ENCODE results near the gene ILF2.

ILF2 gene

DNA sequence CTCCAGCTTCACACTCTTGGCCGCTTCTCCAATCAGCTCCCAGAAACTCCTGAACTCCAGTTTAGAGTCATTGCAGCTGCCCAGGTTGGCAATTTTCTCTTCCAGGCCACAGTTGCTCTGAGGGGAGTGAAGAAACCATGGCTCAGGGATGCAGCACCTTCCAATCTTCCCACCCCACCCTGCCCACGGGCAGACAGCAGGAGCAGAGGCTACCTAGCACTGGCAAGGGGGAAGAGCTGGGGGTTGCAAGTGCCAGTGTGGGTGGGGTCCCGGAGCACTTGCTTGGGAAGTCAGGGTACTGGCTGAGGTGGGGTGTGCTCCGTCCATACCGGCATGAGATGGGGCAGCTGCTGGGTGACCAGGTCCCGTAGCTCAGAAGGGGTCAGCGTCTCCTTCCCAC lies 55.9 kb downstream of the ILF2 start:
- peak overlapping the region; percentile 58 for H3K4me2 ChIP-seq (ENCODE audit: low read length)
- H3K79me2 ChIP-seq: no peaks in the 10 kb centered on the region
- H3K36me3 ChIP-seq (ENCODE audit: control insufficient read depth, insufficient read depth, low read length): no peaks in the 10 kb centered on the region
- H3K27ac ChIP-seq: no peak overlapping the region
- no peak overlapping the region for H3K9ac ChIP-seq
- no peak overlapping the region for H2AFZ ChIP-seq
- peaks cover 22% of the 10 kb centered on the region for H3K4me1 ChIP-seq
- no peaks in the 10 kb centered on the region for H3K27me3 ChIP-seq (ENCODE audit: control insufficient read depth, insufficient read depth, low read length)
- TF ChIP-seq, protein P1, sequence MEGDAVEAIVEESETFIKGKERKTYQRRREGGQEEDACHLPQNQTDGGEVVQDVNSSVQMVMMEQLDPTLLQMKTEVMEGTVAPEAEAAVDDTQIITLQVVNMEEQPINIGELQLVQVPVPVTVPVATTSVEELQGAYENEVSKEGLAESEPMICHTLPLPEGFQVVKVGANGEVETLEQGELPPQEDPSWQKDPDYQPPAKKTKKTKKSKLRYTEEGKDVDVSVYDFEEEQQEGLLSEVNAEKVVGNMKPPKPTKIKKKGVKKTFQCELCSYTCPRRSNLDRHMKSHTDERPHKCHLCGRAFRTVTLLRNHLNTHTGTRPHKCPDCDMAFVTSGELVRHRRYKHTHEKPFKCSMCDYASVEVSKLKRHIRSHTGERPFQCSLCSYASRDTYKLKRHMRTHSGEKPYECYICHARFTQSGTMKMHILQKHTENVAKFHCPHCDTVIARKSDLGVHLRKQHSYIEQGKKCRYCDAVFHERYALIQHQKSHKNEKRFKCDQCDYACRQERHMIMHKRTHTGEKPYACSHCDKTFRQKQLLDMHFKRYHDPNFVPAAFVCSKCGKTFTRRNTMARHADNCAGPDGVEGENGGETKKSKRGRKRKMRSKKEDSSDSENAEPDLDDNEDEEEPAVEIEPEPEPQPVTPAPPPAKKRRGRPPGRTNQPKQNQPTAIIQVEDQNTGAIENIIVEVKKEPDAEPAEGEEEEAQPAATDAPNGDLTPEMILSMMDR (IDR thresholded peaks at IDR 0.05): no peak
- H3K9me3 ChIP-seq (ENCODE audit: control insufficient read depth, low read length): no peaks in the 10 kb centered on the region
- no peak overlapping the region for H3K4me3 ChIP-seq (ENCODE audit: low read depth, low read length)

DNA sequence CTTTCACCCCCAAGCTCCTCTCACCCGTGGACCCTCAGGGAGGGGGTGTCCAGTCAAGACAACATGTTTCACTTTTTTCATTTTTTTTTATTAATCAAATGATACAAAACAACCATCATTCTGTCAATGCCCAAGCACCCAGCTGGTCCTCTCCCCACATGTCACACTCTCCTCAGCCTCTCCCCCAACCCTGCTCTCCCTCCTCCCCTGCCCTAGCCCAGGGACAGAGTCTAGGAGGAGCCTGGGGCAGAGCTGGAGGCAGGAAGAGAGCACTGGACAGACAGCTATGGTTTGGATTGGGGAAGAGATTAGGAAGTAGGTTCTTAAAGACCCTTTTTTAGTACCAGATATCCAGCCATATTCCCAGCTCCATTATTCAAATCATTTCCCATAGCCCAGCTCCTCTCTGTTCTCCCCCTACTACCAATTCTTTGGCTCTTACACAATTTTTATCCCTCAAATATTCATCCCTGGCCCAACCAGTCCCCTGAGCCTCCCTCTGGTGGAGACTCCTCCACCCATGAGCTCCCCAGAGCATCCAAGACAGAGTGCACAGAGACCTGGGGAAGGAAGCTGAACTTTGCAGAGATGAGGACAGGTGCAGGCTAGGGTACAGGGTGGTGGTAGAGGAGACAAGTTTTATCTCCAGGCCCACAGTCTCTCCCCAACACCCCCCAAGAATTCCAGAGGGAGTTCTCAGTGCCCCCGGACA lies 56.4 kb downstream of the ILF2 start:
- peaks cover 28% of the 10 kb centered on the region for H3K4me1 ChIP-seq
- H3K27me3 ChIP-seq (ENCODE audit: control insufficient read depth, insufficient read depth, low read length): no peaks in the 10 kb centered on the region
- H3K4me3 ChIP-seq (ENCODE audit: low read depth, low read length): no peak overlapping the region
- H3K36me3 ChIP-seq (ENCODE audit: control insufficient read depth, insufficient read depth, low read length): no peaks in the 10 kb centered on the region
- H3K9ac ChIP-seq: no peak overlapping the region
- no peak overlapping the region for H2AFZ ChIP-seq
- no peaks in the 10 kb centered on the region for H3K79me2 ChIP-seq
- TF ChIP-seq, protein P1 (IDR thresholded peaks at IDR 0.05): no peak
- no peaks in the 10 kb centered on the region for H3K9me3 ChIP-seq (ENCODE audit: control insufficient read depth, low read length)
- H3K27ac ChIP-seq: no peak overlapping the region
- H3K4me2 ChIP-seq (ENCODE audit: low read length): peak overlapping the region; percentile 58

DNA sequence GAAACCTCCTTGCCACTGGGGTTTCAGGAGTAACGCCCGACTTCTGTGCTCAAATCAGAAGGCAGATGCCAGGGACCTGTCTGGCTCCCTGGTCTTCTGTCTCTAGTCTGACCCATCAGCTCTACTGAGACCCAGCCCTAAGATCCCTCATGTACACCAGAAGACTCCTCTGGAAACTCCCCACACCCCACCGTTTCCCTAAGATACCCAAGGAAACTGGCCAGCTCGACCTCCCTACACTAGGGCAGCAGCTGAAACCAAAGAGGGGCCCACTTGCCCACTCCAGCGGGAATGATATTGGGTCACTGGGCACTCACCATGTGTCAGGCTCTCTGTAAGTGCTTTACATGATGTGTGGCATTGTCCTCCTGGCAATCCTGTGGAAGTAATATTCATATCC lies 57.4 kb downstream of the ILF2 start:
- Histone ChIP-seq H3K4me1 (peaks cover 32% of the 10 kb centered on the region), H3K4me2 (ENCODE audit: low read length) (peak overlapping the region; percentile 22), H2AFZ (peak overlapping the region; percentile 53), H3K9ac (no peak overlapping the region), H3K27ac (peak overlapping the region; percentile 83), H3K9me3 (ENCODE audit: control insufficient read depth, low read length) (no peaks in the 10 kb centered on the region), H3K36me3 (ENCODE audit: control insufficient read depth, insufficient read depth, low read length) (no peaks in the 10 kb centered on the region), H3K79me2 (no peaks in the 10 kb centered on the region), H3K27me3 (ENCODE audit: control insufficient read depth, insufficient read depth, low read length) (no peaks in the 10 kb centered on the region), H3K4me3 (ENCODE audit: low read depth, low read length) (peak overlapping the region; percentile 79)
- TF ChIP-seq, protein P1 (IDR thresholded peaks at IDR 0.05): no peak

DNA sequence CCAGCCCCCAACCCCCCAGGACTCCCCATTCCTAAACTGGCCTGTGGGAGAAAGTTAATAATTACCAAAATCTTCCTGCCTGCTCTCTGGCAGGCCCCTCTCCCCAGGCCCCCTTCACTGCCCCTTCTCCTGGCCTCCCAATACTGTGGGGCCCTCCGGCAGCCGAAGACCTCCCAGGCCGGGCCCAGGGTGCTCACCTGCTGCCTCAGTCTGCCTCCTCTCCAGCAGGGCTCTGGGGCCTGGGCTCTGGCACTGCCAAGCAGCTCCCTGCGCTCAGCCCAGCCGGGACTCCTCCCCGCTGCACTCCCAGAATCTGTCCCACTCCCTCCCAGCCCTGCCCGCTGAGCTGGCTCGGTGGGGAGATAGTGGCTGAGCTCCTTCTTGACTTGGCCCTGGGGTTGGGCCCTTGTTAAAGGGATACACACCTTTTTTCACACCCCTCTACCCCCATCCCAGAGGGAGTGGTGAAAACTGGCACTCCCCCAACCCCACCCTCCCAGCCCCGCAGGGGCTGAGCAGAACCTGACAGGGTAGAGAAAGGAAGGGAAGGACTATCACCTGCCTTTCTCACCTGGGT lies 58.0 kb downstream of the ILF2 start, which contains the start of gene S100A16:
Gene S100A16, minus strand, starts transcription at position 383 of the 577 bp plus-strand sequence. CDS start 4,986 bp downstream, outside the sequence.
- peak within 1 kb of the TSS; percentile 92 for H3K4me2 ChIP-seq (ENCODE audit: low read length)
- peaks cover 35% of the 10 kb centered on the region for H3K4me1 ChIP-seq
- H3K27me3 ChIP-seq (ENCODE audit: control insufficient read depth, insufficient read depth, low read length): no peaks in the 10 kb centered on the region
- no peaks in the 10 kb centered on the region for H3K36me3 ChIP-seq (ENCODE audit: control insufficient read depth, insufficient read depth, low read length)
- H3K9me3 ChIP-seq (ENCODE audit: control insufficient read depth, low read length): no peaks in the 10 kb centered on the region
- TF ChIP-seq, protein P1 (IDR thresholded peaks at IDR 0.05): no peak
- no peaks in the 10 kb centered on the region for H3K79me2 ChIP-seq
- H3K4me3 ChIP-seq (ENCODE audit: low read depth, low read length): peak within 1 kb of the TSS; percentile 79
- H3K9ac ChIP-seq: peak within 1 kb of the TSS; percentile 80
- H3K27ac ChIP-seq: peak within 1 kb of the TSS; percentile 83
- peak within 1 kb of the TSS; percentile 56 for H2AFZ ChIP-seq

All from parathyroid adenoma (tissue), 2 donors.